Sigmoid colon (tissue), 7 donors: Measurements from ENCODE around the gene DPP6. TPM values are rescaled to one million over a fixed set of nuclear protein-coding genes. Genes with fewer than 3 reads are reported as not detected.
A peak's percentile ranks its signal among the peaks of the same experiment; 100 is the strongest.

ENCODE experiments used
- DNase-seq: peaks from one replicate; pipeline ENCODE4 v3.0.0-alpha.2; 2019
- H3K27ac ChIP-seq, 4 donors: fragments of 200-600 bp; sonication (generic); one replicate each; pipeline ENCODE4 v1.5.1; 2016 to 2019; ENCODE audit warnings: mild to moderate bottlenecking in 1 of 4
- H3K27me3 ChIP-seq, 3 donors: fragments of 200-600 bp; sonication (generic); one replicate each; pipeline ENCODE4 v1.5.1; 2019; ENCODE audit warnings: mild to moderate bottlenecking in 1 of 3
- H3K36me3 ChIP-seq, 4 donors: fragments of 200-600 bp; sonication (generic); one replicate each; pipeline ENCODE4 v1.5.1; 2016 to 2019
- H3K4me1 ChIP-seq, 4 donors: fragments of 200-600 bp; sonication (generic); one replicate each; pipeline ENCODE4 v1.5.1; 2017 to 2019
- H3K4me3 ChIP-seq, 4 donors: fragments of 200-600 bp; sonication (generic); one replicate each; pipeline ENCODE4 v1.5.1; 2017 to 2019; ENCODE audit warnings: mild to moderate bottlenecking in 2 of 4, moderate library complexity in 1 of 4
- H3K9me3 ChIP-seq, 4 donors: fragments of 200-600 bp in 3 of 4; sonication (generic) in 3 of 4; one replicate each; pipeline versions ENCODE4 v1.5.1 to v1.6.1; 2013 to 2019
- CTCF ChIP-seq, 4 experiments: fragments of 450-650 bp in 3 of 4; fragments of 200-600 bp in 1 of 4; IDR thresholded peaks; one replicate each; pipeline ENCODE4 v1.5.1; 2016 to 2019; ENCODE audit warnings: antibody characterized with exemption in 4 of 4, mild to moderate bottlenecking in 3 of 4, moderate library complexity in 2 of 4
- EP300 ChIP-seq, 4 donors: sonication (generic); formaldehyde crosslinking; IDR thresholded peaks; one replicate each; pipeline ENCODE4 v1.6.1; 2017; ENCODE audit warnings: antibody characterized with exemption in 4 of 4
- POLR2A ChIP-seq, 2 donors: fragments of 450-650 bp; IDR thresholded peaks; one replicate each; pipeline ENCODE4 v1.6.1; 2016; ENCODE audit warnings: antibody characterized with exemption in 2 of 2, mild to moderate bottlenecking in 2 of 2, moderate library complexity in 2 of 2
- POLR2AphosphoS5 ChIP-seq, 4 donors: sonication (generic); formaldehyde crosslinking; IDR thresholded peaks; one replicate each; pipeline ENCODE4 v1.6.1; 2017; ENCODE audit warnings: antibody characterized with exemption in 4 of 4
- WGBS, 2 donors: extraction: QIAGEN DNeasy Blood & Tissue Kit; methylation state at CpG; one replicate each; pipeline ENCODE4 v1.1.7; 2013; 5-methylcytosine and 5-hydroxymethylcytosine counted together
- intact Hi-C: fragments of 100-400 bp; cut with DNase I; formaldehyde crosslinking; loops from one replicate; pipeline ENCODE4 v1.15.1; 2023
- polyA plus RNA-seq, 3 donors: library from polyadenylated mRNA; stranded (reverse); fragments of 200-250 nt; gene quantifications; one replicate each; pipeline ENCODE4 v1.2.3, GENCODE V29; 2013
- total RNA-seq, 4 donors: library from RNA; depleted of rRNA; stranded (reverse); fragments of >200 nt; gene quantifications; one replicate each; pipeline ENCODE4 v1.1.0, GENCODE V29; 2016
- donor health status: healthy with polysubstance abuse.
- donor health status: Bipolar disorder and iron deficiency.
- donor health status: healthy.

The DPP6 gene
- total and polyA plus RNA-seq, 7 donors = 1.2 to 53.2 (median 41.0) TPM; not detected in 1

DNA sequence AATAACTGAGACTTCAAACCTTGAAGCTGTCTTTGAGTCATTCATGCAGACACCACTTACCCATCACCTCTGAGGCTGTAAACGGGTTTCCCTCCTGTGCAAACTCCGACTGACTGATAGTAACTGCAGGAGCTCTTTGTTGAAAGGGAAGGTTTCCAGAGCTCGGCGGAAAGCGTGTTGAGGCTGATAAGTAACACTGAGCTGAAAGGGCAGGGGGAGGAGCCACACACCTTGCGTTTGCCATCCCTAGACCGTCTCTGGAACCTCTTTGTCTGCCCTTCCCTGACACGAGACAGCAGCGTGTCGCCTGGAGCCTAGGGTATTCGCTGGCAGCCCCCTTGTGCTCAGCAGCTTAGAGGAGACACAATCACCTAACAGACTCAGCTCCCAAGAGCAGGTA lies 816.7 kb downstream of the DPP6 start:
- TF ChIP-seq EP300 (IDR thresholded peaks at IDR 0.05) (no peak), POLR2A (IDR thresholded peaks at IDR 0.05) (no peak), CTCF (IDR thresholded peaks at IDR 0.05) (no peak), POLR2AphosphoS5 (IDR thresholded peaks at IDR 0.05) (no peak)
- DNase-seq = peak; percentile 58
- Histone ChIP-seq H3K36me3 (no peaks in the 10 kb centered on the region), H3K9me3 (no peaks in the 10 kb centered on the region), H3K4me1 (no peaks in the 10 kb centered on the region), H3K27ac (no peak overlapping the region), H3K4me3 (no peak overlapping the region), H3K27me3 (no peaks in the 10 kb centered on the region)
- WGBS, 2 donors = 7 to 11% methylated on average over 11 of the region's 11 CpGs
- intact Hi-C loops = no loop called here

DNA sequence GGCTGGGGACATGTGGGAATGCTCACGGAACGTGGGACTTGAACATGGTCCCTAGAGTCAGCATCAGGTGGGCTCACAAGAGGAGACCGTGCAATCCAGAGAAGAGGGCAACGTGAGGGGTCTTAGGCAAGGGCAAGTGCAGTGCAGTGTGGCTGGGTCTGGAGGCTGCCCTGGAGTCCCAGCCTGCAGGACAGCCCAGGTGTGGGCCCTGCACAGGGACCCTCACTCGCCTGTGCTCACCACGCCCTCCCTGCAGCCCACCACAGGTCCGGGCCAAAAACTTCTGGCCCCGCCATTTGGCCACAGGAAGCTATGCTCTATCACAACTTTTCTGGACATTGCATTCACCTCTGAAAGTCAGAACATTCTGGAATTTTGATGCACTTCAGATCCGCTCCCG lies 817.2 kb downstream of the DPP6 start:
- H3K36me3 ChIP-seq = no peaks in the 10 kb centered on the region
- TF ChIP-seq EP300 (IDR thresholded peaks at IDR 0.05) = no peak
- no peak for TF ChIP-seq CTCF (IDR thresholded peaks at IDR 0.05)
- no peak for TF ChIP-seq POLR2A (IDR thresholded peaks at IDR 0.05)
- TF ChIP-seq POLR2AphosphoS5 (IDR thresholded peaks at IDR 0.05) = no peak
- no peaks in the 10 kb centered on the region for H3K27me3 ChIP-seq
- peak; percentile 38 for DNase-seq
- H3K4me3 ChIP-seq = no peak overlapping the region
- no peaks in the 10 kb centered on the region for H3K4me1 ChIP-seq
- intact Hi-C loops = no loop called here
- H3K9me3 ChIP-seq = no peaks in the 10 kb centered on the region
- 86 to 88% methylated on average over 10 of the region's 10 CpGs for WGBS, 2 donors
- no peak overlapping the region for H3K27ac ChIP-seq

DNA sequence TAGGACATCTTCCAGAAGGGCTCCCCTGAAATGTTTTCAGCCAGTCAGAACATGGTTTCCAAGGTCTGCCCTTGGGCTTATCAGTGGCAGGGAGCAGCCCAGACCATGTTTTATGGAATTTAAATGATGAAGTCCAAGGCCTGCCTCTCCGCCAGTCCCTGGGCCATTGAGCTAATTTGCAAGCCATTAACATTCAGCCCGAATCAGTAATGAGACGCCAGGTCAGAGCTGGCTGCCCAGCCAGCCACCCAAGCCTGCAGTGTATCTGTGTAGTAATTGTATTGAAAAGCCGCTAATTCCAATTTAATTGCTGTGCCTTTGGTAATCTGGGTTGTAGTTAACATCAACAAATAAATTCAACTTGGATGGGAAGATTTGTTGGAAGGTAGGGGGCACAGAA lies 819.3 kb downstream of the DPP6 start:
- TF ChIP-seq POLR2AphosphoS5 (IDR thresholded peaks at IDR 0.05) (no peak), POLR2A (IDR thresholded peaks at IDR 0.05) (no peak), CTCF (IDR thresholded peaks at IDR 0.05) (no peak), EP300 (IDR thresholded peaks at IDR 0.05) (no peak)
- peak; percentile 13 for DNase-seq
- Histone ChIP-seq H3K27ac (no peak overlapping the region), H3K4me1 (no peaks in the 10 kb centered on the region), H3K36me3 (no peaks in the 10 kb centered on the region), H3K4me3 (no peak overlapping the region), H3K9me3 (no peaks in the 10 kb centered on the region), H3K27me3 (no peaks in the 10 kb centered on the region)
- 77 to 88% methylated on average over 4 of the region's 4 CpGs for WGBS, 2 donors
- intact Hi-C loops = no loop called here

- no peak overlapping the region for H3K27ac ChIP-seq
- intact Hi-C loops = no loop called here
- 85 to 94% methylated on average over 20 of the region's 20 CpGs for WGBS, 2 donors
Observed at GRCh38 chr7:154871928-154872750, 819.9 kb downstream of the DPP6 start.

More at GRCh38 chr7:154871928-154872750, 819.9 kb downstream of the DPP6 start:
- DNase-seq = no peak
- Histone ChIP-seq H3K36me3 (no peaks in the 10 kb centered on the region), H3K9me3 (no peaks in the 10 kb centered on the region), H3K4me1 (no peaks in the 10 kb centered on the region), H3K27me3 (no peaks in the 10 kb centered on the region), H3K4me3 (no peak overlapping the region)
- TF ChIP-seq POLR2A (IDR thresholded peaks at IDR 0.05) (no peak), EP300 (IDR thresholded peaks at IDR 0.05) (no peak), POLR2AphosphoS5 (IDR thresholded peaks at IDR 0.05) (no peak), CTCF (IDR thresholded peaks at IDR 0.05) (no peak)
